Measurements from ENCODE around the gene COG5. TPM values are rescaled to one million over a fixed set of nuclear protein-coding genes. Genes with fewer than 3 reads are reported as not detected.

Gene COG5
- total RNA-seq, 1 donor from 2014 or later, result 49.1 TPM

GRCh38 chr7:107605218-107605815 lies 41.6 kb upstream of the COG5 start:
- Histone ChIP-seq H3K36me3 (peaks cover 35% of the 10 kb centered on the region), H3K27ac (no peak overlapping the region), H3K4me3 (no peak overlapping the region), H3K4me1 (peaks cover 4% of the 10 kb centered on the region), H3K27me3 (ENCODE audit: low read depth) (no peaks in the 10 kb centered on the region), H3K9me3 (no peaks in the 10 kb centered on the region)
- ATAC-seq, result no peak
- intact Hi-C loops (cut with DNase I), result no loop called here
- no peak for DNase-seq
- no peak for TF ChIP-seq CTCF (IDR thresholded peaks at IDR 0.05)

- Histone ChIP-seq H3K4me3 (no peak overlapping the region), H3K4me1 (peaks cover 7% of the 10 kb centered on the region), H3K36me3 (peaks cover 62% of the 10 kb centered on the region), H3K27me3 (ENCODE audit: low read depth) (no peaks in the 10 kb centered on the region), H3K9me3 (no peaks in the 10 kb centered on the region), H3K27ac (no peak overlapping the region)
- TF ChIP-seq CTCF (IDR thresholded peaks at IDR 0.05), result no peak
- ATAC-seq, result no peak
- intact Hi-C loops (cut with DNase I), result no loop called here
- no peak for DNase-seq
Observed at GRCh38 chr7:107600816-107601215, 37.1 kb upstream of the COG5 start.

- Histone ChIP-seq H3K4me1 (peaks cover 12% of the 10 kb centered on the region), H3K36me3 (peaks cover 74% of the 10 kb centered on the region), H3K4me3 (no peak overlapping the region), H3K9me3 (no peaks in the 10 kb centered on the region), H3K27ac (no peak overlapping the region), H3K27me3 (ENCODE audit: low read depth) (no peaks in the 10 kb centered on the region)
- TF ChIP-seq CTCF (IDR thresholded peaks at IDR 0.05), result no peak
- intact Hi-C loops (cut with DNase I), result no loop called here
- DNase-seq (no peak), ATAC-seq (no peak)
Observed at GRCh38 chr7:107599262-107599661, 35.5 kb upstream of the COG5 start.

GRCh38 chr7:107597953-107598352 lies 34.2 kb upstream of the COG5 start:
- intact Hi-C loops (cut with DNase I), result no loop called here
- H3K27ac ChIP-seq, result no peak overlapping the region
- DNase-seq, result no peak
- no peak for ATAC-seq
- H3K36me3 ChIP-seq, result peaks cover 67% of the 10 kb centered on the region
- no peaks in the 10 kb centered on the region for H3K27me3 ChIP-seq (ENCODE audit: low read depth)
- no peak overlapping the region for H3K4me3 ChIP-seq
- peaks cover 12% of the 10 kb centered on the region for H3K4me1 ChIP-seq
- no peak for TF ChIP-seq CTCF (IDR thresholded peaks at IDR 0.05)
- H3K9me3 ChIP-seq, result no peaks in the 10 kb centered on the region

- Histone ChIP-seq H3K27me3 (ENCODE audit: low read depth) (no peaks in the 10 kb centered on the region), H3K4me3 (no peak overlapping the region), H3K36me3 (peaks cover 64% of the 10 kb centered on the region), H3K4me1 (peaks cover 12% of the 10 kb centered on the region), H3K9me3 (no peaks in the 10 kb centered on the region), H3K27ac (no peak overlapping the region)
- no peak for TF ChIP-seq CTCF (IDR thresholded peaks at IDR 0.05)
- ATAC-seq, result no peak
- intact Hi-C loops (cut with DNase I), result no loop called here
- no peak for DNase-seq
Observed at GRCh38 chr7:107597582-107597916, 33.8 kb upstream of the COG5 start.
